Osteoblast (primary cell): ENCODE measurements around the gene GRIK3. TPM values are rescaled to one million over a fixed set of nuclear protein-coding genes. Genes with fewer than 3 reads are reported as not detected.

Experiments
- DNase-seq: peaks from one replicate; pipeline ENCODE4 v3.0.0; 2011; ENCODE audit warnings: low spot score, mixed read lengths; ENCODE audit not compliant: insufficient read length; ENCODE audit errors: missing footprints
- H2AFZ ChIP-seq: 2 replicates; pipeline ENCODE4 v1.6.0; 2011; ENCODE audit warnings: mild to moderate bottlenecking, low read length
- H3K27ac ChIP-seq: 2 replicates; pipeline ENCODE4 v1.5.1; 2011; ENCODE audit warnings: mild to moderate bottlenecking, low read depth, low read length, moderate library complexity
- H3K27me3 ChIP-seq: 2 replicates; pipeline ENCODE4 v1.6.0; 2012; ENCODE audit warnings: mild to moderate bottlenecking, control low read depth, inconsistent platforms, low read length, moderate library complexity; ENCODE audit not compliant: insufficient read depth
- H3K36me3 ChIP-seq: 2 replicates; pipeline ENCODE4 v1.5.1; 2011; ENCODE audit warnings: mild to moderate bottlenecking, low read length, control low read depth, moderate library complexity; ENCODE audit not compliant: insufficient read depth
- H3K4me1 ChIP-seq: 2 replicates; pipeline ENCODE4 v1.5.1; 2011; ENCODE audit warnings: mild to moderate bottlenecking, low read length, control low read depth, moderate library complexity; ENCODE audit not compliant: insufficient read depth
- H3K4me2 ChIP-seq: 2 replicates; pipeline ENCODE4 v1.6.0; 2011; ENCODE audit warnings: mild to moderate bottlenecking, low read length; ENCODE audit not compliant: insufficient read depth
- H3K4me3 ChIP-seq: fragments of 200-600 bp; sonication (generic); 3 replicates; pipeline ENCODE4 v1.5.1; 2012; ENCODE audit warnings: mild to moderate bottlenecking, low read length, inconsistent platforms; ENCODE audit not compliant: insufficient read depth
- H3K79me2 ChIP-seq: 2 replicates; pipeline ENCODE4 v1.6.0; 2012; ENCODE audit warnings: mild to moderate bottlenecking, low read length, control low read depth, inconsistent platforms; ENCODE audit not compliant: insufficient read depth
- H3K9me3 ChIP-seq: 2 replicates; pipeline ENCODE4 v1.5.1; 2011; ENCODE audit warnings: low read depth, low read length, control low read depth
- H4K20me1 ChIP-seq: 2 replicates; pipeline ENCODE4 v1.6.0; 2012; ENCODE audit warnings: mild to moderate bottlenecking, low read length, control low read depth; ENCODE audit not compliant: insufficient read depth
- CTCF ChIP-seq: IDR thresholded peaks from 2 replicates; pipeline ENCODE4 v1.5.1; 2011; ENCODE audit warnings: mild to moderate bottlenecking, low read depth, low read length, moderate library complexity; ENCODE audit errors: extremely low read depth
- total RNA-seq: library from RNA; depleted of rRNA; stranded (reverse); fragments of >200 nt; gene quantifications from 2 replicates; pipeline ENCODE4 v1.2.3, GENCODE V29; 2012

Gene GRIK3
- total RNA-seq, 1 donor = not detected

GRCh38 chr1:36950604-36951291, 83.6 kb downstream of the GRIK3 start:
- H3K9me3 ChIP-seq = no peaks in the 10 kb centered on the region
- no peaks in the 10 kb centered on the region for H3K36me3 ChIP-seq
- no peak for TF ChIP-seq CTCF
- H3K4me3 ChIP-seq = no peak overlapping the region
- no peaks in the 10 kb centered on the region for H3K4me1 ChIP-seq
- no peaks in the 10 kb centered on the region for H4K20me1 ChIP-seq
- no peaks in the 10 kb centered on the region for H3K27me3 ChIP-seq
- no peaks in the 10 kb centered on the region for H3K79me2 ChIP-seq
- no peak overlapping the region for H2AFZ ChIP-seq
- no peak overlapping the region for H3K4me2 ChIP-seq
- no peak overlapping the region for H3K27ac ChIP-seq
- no peak for DNase-seq

GRCh38 chr1:36948606-36949005, 85.7 kb downstream of the GRIK3 start:
- Histone ChIP-seq H3K36me3 (no peaks in the 10 kb centered on the region), H3K4me1 (no peaks in the 10 kb centered on the region), H4K20me1 (no peaks in the 10 kb centered on the region), H3K27me3 (no peaks in the 10 kb centered on the region), H3K9me3 (no peaks in the 10 kb centered on the region), H2AFZ (no peak overlapping the region), H3K27ac (no peak overlapping the region), H3K79me2 (no peaks in the 10 kb centered on the region), H3K4me2 (no peak overlapping the region), H3K4me3 (no peak overlapping the region)
- TF ChIP-seq CTCF = no peak
- no peak for DNase-seq

- no peak for DNase-seq
- H3K4me3 ChIP-seq = no peak overlapping the region
These were observed 86.2 kb downstream of the GRIK3 start for GRCh38 chr1:36948147-36948546.

GRCh38 chr1:36947384-36947783, 86.9 kb downstream of the GRIK3 start:
- no peak for DNase-seq
- no peak overlapping the region for H3K4me3 ChIP-seq
- H2AFZ ChIP-seq = no peak overlapping the region
- no peaks in the 10 kb centered on the region for H3K36me3 ChIP-seq
- no peaks in the 10 kb centered on the region for H3K79me2 ChIP-seq
- no peaks in the 10 kb centered on the region for H3K27me3 ChIP-seq
- no peak for TF ChIP-seq CTCF
- no peak overlapping the region for H3K27ac ChIP-seq
- H3K4me2 ChIP-seq = no peak overlapping the region
- no peaks in the 10 kb centered on the region for H3K4me1 ChIP-seq
- H3K9me3 ChIP-seq = no peaks in the 10 kb centered on the region
- H4K20me1 ChIP-seq = no peaks in the 10 kb centered on the region

More at GRCh38 chr1:36948147-36948546, 86.2 kb downstream of the GRIK3 start:
- no peaks in the 10 kb centered on the region for H3K9me3 ChIP-seq
- no peaks in the 10 kb centered on the region for H3K4me1 ChIP-seq
- no peaks in the 10 kb centered on the region for H3K79me2 ChIP-seq
- no peaks in the 10 kb centered on the region for H3K36me3 ChIP-seq
- TF ChIP-seq CTCF = no peak
- no peaks in the 10 kb centered on the region for H3K27me3 ChIP-seq
- no peaks in the 10 kb centered on the region for H4K20me1 ChIP-seq
- no peak overlapping the region for H2AFZ ChIP-seq
- no peak overlapping the region for H3K4me2 ChIP-seq
- H3K27ac ChIP-seq = no peak overlapping the region
